GM21390 (cell line): ENCODE results near the gene FRRS1.

Experiments used
- ATAC-seq: cut with Tn5 transposase; IDR thresholded peaks from one replicate; pipeline ENCODE4 v1.9.1; 2021; ENCODE audit not compliant: unreplicated experiment

The FRRS1 gene

DNA sequence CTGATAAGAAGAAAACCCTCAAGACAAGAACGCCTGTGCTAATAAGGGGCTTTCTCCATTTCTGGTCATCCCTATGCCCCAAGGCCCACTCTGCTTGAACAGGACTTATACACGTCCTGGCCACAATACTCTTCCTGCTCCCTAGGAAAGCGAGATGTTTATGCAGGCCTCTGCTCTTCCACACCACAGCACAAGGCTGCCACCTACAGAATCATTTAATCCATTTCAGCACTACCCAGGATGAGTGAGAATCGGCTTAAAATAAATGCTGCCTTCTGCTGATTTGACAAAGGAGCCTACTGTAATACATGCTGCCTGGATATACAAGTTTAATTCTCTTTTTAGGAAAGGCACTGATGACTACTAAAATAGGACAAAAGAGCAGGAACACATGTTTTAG, 29.4 kb downstream of the FRRS1 start:
- ATAC-seq = no peak

DNA sequence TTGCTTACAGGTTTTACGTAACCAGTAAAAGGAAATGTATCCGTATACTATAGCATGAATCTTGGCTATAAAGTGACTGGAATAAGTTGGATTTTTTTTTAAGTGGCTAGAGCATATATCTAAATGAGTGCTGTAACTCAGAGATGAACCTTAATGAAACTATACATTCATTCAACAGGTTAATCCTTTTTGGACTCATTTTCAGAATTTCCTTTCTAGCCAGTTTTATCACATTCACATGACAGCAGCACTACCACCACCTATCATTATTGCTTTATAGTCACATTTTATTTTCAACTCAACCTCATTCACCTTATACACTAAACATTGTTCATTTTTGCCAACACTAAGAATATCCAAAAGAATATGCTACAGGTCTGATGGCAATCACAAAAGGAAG, 30.6 kb downstream of the FRRS1 start:
- no peak for ATAC-seq

DNA sequence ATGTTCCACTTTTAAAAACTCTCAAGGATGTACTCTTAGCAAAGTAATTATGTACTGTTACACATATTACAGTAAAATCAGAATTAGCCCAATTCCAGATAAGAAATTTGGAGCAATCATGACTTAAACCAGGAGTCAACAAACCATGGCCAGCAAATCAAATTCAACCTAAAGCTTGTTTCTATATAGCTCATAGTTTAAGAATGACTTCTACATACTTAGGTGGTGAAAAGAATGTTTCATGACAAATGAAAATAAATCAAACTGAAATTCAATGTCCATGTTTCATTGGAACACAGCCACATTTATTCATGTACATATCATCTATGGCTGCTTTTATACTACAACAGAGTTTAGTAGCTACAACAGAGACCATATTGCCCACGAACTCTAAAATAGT, 35.1 kb downstream of the FRRS1 start:
- ATAC-seq = no peak

DNA sequence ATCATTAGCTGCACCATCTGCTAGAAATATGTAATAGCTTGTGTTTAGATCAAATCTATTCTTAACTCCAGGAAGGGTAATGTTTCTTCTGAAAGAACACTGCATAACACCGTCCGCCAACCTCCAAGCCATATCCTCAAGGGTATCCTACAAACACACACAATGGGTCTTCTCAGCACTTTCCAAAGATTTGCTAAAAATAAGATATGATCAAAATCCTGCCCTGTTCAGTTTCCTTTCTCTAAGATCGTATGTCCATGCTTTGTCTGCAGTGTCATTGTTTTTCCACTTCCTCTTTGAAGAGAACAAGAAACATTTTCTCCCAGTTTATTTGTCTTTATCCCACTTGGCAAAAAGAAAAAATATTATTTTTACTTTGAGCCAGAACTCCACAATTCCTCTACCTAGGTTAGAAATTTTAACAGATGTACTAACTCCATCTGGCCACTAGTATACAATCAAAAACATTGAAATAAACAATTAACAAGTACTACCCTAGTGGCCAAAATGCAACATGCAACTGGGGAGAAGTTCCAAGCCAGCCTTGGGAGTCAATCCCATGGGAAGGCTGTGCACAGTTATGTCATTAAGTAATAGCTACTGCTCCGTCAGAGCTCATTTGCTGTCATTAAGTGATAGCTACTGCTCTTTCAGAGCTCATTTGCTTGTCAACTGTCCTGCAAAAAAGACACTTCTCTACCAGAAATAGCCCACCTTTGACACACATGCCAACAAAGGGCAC, 37.8 kb downstream of the FRRS1 start:
- peak; percentile 53 for ATAC-seq

DNA sequence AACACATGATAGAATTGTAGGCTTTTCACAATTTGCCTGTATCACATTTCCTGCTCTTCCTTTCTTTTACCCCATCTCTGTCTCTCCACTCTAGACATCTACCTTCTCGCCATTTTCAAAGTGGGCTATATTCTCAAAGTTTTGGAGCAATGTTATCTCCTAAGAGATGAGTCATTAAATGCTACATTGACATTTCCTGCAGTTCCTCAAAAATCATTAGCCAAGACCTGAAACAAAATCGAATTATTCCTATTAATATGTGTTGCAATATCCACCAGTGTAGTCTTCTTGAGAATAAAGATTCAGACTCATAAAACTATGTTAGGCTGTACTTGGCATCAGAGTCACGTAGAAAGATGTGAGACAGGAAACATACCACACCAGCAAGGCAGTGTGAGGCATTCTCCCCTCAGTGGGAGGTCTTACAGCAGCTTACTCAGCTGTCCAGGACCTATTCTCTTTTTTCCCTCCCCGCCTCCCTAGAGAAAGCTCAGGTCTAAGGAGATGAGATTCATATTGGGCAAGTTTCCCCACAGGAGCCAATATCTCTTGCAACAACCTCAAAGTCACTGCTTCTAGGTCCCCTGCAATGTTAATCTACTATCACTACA, 38.8 kb downstream of the FRRS1 start:
- no peak for ATAC-seq

DNA sequence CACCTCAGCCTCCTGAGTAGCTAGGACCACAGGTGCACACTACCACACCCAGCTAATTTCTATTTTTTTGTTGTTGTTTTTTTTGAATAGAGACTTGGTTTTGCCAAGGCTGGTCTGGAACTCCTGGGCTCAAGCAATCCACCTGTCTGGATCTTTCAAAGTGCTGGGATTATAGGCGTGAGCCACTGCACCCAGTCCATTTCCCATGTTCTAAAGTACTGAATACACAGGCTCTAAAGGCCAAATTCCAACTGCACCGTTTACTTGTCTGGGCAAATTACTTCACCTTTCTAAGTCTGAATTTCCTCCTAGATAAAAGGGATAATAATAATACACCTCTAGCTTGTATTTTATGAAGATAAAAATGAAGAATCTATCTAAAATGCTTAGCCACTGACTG, 39.6 kb downstream of the FRRS1 start:
- no peak for ATAC-seq

DNA sequence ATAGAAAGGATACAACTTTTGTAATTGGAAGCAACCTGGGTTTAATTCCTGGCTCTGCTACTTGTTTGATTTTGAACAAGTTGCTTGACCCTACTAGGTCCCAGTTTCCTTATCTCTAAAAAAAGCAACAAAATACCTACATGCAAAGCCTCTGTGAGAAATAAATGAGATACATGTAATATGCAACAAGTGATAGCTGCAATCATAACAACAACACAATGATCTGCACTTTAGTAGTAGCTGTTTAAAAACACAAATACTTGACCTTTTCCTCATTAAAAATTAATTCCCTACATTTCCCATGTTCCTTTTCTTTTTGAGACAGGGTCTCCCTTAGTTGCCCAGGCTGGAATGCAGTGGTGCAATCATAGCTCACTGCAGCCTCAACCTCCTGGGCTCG, 40.0 kb downstream of the FRRS1 start:
- ATAC-seq = no peak

DNA sequence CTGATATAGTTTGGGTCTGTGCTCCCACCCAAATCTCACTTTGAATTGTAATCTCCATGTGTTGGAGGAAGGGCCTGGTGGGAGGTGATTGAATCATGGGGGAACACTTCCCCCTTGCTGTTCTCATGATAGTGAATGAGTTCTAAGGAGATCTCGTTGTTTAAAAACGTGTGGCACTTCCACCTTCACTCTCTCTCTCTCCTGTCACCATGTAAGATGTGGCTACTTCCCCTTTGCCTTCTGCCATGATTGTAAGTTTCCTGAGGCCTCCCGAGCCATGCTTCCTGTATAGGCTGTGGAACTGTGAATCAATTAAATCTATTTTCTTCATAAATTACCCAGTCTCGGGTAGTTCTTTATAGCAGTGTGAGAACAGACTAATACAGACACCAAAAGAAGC, 40.4 kb downstream of the FRRS1 start:
- ATAC-seq = no peak

DNA sequence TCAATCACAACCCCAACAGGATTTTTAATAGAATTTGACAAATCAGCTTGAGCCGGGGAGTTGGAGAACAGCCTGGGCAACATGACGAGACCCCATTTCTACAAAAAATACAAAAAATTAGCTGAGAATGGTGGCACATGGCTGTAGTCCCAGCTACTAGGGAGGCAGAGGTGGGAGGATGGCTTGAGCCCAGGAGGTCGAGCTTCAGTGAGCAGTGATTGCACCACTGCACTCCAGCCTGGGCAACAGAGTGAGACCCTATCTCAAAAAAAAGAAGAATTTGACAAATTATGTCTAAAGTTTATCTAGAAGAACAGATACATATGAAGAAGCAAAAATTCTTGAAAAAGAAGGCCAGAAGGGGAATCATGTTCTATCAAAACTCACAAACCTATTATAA, 43.2 kb downstream of the FRRS1 start:
- ATAC-seq = no peak

DNA sequence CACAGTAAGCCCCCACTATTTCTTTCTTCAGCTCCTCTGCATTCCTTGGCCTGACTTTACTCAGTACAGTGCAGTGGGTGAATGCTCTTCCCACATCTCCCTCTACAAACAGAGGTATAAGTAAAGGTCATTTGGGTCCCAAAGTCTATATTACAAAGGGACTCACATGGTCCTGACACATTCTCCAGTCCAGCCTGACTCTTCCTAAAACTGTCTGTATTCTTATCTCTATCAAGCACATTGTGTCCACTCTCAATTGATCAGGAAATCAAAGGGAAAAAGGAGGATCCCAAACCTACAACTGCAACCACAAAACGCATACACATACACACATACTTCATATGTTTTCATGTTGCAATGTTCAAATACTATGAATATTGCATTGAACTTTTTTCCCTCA, 49.4 kb downstream of the FRRS1 start:
- ATAC-seq = no peak

DNA sequence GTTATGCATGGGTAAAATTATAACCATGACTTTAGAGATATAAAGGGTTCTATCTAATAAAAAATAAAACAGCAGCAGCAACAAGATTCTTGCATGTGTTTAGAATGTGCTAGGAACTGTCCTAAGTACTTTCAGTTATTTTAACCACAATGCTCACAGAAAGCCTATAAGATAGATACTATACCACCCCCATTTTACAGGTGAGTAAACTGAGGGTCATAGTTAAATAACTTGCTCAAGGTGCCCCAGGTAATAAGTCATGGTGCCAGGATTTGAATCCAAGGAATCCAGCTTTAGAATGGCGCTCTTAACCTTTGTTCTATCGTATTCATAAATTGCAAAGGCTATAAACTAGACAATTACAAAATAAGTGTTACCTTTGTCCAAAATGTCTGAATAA, 53.4 kb downstream of the FRRS1 start:
- no peak for ATAC-seq

DNA sequence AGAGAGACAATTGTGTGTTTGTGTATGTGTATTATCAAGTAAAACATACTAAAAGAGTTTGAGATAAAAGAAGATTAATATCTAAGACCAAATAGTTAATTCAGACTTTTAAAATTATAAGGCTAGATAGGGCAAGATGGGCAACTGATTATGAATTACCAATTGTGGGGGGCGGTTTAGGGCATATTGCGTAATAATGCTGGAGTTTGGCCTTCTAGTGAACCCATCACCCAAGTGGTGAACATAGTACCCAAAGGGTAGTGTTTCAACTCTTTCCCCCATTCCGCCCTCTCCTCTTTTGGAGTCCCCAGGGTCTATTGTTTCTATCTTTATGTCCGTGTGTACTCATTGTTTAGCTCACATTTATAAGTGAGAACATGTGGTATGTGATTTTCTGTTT, 55.4 kb downstream of the FRRS1 start:
- no peak for ATAC-seq

DNA sequence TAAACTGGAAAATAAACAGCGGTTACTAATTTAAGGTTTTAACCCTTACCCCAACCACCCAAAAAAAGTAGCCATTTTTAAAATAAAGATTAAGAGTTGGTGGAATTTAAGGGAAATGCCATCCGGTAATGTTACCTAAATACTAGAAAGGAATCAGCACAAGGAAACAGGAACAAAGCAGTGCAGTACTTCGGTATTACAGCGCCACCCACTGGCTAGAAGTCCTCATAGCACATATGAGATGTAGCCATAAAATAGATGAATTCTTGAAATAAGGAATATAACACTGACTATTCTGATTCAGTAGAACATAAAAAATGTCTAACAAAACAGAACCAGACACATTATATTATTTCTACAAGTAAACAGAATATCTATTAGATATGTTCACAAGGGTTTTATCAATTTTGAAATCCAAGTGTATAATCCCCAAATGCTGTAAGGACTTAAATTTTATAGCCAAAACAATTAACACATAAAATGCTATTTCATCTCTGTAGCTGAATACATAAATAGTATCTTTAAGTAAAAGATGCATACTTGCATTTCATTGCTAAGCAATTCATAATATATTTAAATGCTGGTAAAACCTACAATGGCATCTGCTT, 58.8 kb downstream of the FRRS1 start:
- ATAC-seq = peak; percentile 76

DNA sequence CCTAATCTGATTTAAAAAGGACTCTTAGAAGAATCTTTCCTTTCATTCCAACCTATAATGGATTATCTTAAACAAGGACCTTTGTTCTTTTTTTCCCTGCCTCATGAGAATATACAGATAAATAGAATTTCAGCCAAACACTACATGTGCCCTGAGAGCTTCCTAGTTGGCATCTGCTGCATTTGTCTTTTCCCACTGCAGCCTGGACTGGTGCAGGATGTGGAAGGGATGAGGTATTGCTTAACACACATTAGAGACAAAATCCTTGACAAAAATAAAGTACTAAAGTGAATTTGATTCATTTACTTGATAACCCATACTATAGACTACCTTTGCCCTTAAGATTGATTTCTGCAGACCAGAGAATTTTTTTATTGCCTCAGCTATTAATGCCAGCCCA, 61.0 kb downstream of the FRRS1 start:
- no peak for ATAC-seq

DNA sequence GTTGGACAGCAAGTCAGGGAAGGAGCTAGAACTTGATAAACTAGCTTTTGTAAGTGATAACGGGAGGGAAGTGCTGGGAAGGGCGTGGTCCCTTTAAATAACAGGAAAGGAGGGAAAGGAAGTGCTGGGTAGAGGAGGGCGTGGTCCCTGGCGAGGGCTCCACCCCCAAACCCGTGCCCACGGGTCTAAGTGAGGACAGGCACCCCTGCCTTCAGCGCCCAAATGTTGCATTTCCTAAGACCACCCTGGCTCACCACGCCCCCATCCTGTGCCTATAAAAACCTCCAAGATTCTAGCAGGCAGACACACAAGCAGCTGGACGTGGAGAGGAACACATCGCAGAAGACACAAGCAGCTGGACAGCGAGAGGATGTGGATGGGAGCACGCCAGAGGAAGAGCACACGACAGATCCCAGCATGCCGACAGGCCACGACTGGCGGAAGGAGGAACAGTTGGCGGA, 62.0 kb downstream of the FRRS1 start:
- ATAC-seq = no peak

DNA sequence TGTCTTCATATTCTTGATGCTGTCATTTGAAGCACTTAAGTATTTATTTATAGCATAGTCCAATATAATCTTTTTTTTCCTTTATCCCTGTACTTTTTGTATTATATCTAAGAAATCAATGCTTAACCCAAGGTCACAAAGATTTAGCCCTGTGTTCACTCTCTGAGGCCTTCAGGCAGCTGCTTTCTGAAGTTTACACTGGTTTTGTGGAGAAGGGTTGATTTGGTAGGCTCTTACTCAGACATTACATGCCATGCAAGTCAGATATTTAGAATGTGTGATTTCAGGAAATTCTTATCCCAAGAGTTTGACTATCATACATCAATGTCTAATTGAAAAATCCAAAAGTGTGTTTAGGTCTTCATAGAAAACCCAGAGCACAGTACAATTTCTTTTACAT, 64.2 kb downstream of the FRRS1 start:
- ATAC-seq = no peak

DNA sequence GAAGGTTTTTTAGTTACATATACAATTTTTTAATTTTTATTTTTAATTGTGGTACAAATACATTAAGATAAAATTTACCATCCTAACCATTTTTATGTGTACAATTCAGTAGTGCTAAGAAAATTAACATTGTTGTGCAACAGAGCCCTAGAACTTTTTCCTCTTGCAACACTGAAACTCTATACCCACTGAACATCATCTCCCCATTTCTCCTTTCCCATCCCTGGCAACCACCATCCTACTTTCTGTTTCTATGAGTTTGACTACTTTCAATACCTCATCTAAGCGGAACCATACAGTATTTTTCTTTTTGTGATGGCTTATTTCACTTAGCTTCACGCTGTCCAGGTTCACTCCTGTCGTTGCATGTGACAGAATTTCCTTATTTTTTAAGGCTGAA, 66.4 kb downstream of the FRRS1 start:
- no peak for ATAC-seq

DNA sequence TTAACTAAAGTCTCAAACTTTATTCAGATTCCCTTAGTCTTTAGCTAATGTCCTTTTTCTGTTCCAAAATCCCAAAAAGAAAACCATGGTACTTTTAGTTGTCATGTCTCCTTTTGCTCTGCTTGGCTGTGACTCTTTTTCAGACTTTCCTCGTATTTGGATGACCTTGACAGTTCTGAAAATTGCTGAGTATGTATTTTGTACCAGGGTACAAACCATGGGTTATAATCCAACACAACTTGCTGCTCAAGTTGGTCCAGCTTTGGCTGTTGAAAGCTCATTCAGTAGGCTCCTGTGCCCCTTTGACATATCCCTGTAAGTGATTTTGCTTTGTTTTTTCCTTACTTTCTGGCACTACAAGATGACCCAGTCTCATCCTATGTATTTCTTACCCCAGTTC, 68.9 kb downstream of the FRRS1 start:
- no peak for ATAC-seq

DNA sequence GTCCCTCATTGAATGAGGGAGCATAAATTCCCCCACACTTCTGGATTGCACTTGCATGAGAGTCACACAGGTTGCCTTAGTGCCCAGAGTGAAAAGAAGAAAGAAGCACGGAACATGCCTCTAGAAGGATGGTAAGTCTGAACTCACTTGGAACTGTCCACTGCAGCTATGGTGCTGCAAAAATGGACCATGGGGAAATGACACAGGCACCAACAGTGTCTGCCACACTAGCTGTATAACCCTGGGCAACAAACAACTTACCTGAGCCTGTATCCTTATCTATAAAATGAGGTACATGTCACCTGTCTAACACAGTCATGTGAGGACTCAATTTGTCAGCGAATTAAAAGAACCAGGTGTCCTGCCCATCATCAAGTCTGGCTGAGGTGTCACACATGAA, 69.8 kb downstream of the FRRS1 start:
- no peak for ATAC-seq

DNA sequence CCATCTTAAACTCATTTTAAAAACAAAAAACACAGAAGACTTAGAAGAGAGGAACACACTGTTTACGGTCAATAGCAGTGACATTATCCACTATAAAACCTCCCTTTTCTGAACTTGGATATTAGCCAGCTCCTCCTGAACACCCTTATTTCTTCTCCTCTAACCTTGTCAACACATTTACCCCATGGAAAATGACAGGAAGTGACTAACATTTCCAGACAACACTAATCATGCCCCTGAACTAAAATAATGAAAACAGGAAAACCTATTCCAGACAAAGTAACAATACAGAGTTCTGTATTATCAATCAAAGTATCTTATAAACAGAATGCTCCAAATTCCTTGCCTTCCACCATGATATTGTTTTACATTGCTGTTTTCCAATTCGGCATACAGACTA, 75.3 kb downstream of the FRRS1 start:
- ATAC-seq = no peak

DNA sequence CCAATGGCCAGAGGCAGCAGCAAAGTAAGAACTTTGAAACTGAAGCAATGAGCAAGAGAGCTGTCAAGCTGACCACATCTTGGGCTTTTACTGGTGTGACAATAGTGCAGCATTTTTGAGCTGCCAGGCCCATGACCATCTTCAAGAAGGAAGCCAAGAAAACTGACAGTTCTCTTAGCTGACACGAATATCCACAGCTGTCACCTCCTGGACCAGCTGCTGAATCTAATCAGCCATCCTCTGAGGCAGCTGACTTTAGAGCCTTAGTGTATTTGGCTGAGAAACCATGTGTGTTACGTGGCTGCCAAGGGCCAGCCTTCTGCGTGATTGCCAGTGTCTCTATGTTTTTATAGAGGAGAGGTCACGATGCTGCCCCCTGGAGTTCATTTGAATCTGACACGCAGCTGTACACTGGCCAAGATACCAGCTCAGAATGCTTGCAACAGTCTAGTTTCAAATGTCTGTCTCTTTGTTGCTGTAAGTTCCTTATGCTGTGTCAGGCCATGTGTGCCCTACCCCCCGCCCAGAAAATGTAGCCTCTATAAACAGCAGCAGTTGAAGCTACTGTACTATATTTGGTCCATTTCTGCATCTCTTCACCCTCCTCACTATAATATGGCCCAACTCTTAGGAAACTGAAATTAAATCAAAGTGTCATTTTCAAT, 80.8 kb downstream of the FRRS1 start:
- ATAC-seq = peak; percentile 85

DNA sequence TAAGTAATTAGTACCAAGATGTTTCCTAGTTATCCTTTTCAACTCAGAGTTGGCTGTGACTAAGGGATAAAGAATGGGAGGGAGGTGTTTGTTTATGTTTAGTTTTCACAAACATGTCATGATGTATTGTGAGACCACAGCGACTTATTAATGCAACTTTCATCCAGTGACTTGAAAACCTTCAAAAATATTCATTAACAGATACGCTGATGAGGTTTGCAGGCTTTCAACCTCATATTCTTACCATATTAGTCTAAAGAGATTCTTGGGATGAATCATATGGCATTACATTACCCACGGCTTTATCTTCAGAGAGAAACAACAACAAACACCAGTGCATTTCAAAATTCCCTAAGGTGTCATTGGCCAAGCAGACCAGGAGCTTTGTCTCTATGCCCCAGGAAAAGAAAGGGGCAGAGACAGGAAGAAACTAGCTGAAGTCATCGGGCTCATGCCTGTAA, 84.1 kb downstream of the FRRS1 start:
- ATAC-seq = no peak
